Endometrial microvascular endothelial cells (primary cell): Measurements from ENCODE around the gene UBTFL1. TPM values are rescaled to one million over a fixed set of nuclear protein-coding genes. Genes with fewer than 3 reads are reported as not detected.
"Not testable (repeated sequence)": the region's sequence is repeated elsewhere in the genome, so short reads cannot be mapped to it uniquely, and the experiment has no call there.

Experiments
- in situ Hi-C: cut with HindIII; loops from 2 replicates; pipeline ENCODE4 v1.10.0; 2017; ENCODE audit warnings: low sequenced_read_pairs, low pct_unique_long_range_greater_than_20kb; ENCODE audit errors: inconsistent ontology term
- total RNA-seq: library from RNA; depleted of rRNA; stranded (reverse); fragments of >200 nt; gene quantifications from one replicate; pipeline ENCODE4 v1.2.3, GENCODE V29; 2015; ENCODE audit errors: inconsistent ontology term

UBTFL1 gene, protein sequence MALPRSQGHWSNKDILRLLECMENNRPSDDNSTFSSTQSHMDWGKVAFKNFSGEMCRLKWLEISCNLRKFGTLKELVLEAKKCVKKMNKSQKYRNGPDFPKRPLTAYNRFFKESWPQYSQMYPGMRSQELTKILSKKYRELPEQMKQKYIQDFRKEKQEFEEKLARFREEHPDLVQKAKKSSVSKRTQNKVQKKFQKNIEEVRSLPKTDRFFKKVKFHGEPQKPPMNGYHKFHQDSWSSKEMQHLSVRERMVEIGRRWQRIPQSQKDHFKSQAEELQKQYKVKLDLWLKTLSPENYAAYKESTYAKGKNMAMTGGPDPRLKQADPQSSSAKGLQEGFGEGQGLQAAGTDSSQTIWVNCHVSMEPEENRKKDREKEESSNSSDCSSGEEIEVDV
- total RNA-seq: not detected

DNA sequence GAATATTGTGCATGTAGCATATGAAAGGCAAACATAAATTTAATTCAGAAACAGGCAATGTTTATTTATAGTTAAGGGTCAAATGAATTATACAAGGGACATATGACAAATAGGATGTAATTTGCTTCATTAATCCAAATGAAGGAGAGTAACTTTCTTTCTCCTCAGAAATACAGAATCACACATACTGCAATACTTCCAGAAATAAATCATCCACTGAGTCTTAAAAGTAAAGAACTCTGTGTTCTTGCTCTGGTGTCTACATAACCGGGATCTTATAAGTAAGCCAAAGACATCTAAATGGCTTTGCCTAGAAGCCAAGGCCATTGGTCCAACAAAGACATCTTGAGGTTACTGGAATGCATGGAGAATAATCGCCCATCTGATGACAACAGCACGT is at the start of gene UBTFL1:
Gene UBTFL1, plus strand, starts transcription at position 301 of the 400 bp plus-strand sequence. Its CDS starts 0 bp downstream, at position 301.
- in situ Hi-C loops: not testable (repeated sequence)

DNA sequence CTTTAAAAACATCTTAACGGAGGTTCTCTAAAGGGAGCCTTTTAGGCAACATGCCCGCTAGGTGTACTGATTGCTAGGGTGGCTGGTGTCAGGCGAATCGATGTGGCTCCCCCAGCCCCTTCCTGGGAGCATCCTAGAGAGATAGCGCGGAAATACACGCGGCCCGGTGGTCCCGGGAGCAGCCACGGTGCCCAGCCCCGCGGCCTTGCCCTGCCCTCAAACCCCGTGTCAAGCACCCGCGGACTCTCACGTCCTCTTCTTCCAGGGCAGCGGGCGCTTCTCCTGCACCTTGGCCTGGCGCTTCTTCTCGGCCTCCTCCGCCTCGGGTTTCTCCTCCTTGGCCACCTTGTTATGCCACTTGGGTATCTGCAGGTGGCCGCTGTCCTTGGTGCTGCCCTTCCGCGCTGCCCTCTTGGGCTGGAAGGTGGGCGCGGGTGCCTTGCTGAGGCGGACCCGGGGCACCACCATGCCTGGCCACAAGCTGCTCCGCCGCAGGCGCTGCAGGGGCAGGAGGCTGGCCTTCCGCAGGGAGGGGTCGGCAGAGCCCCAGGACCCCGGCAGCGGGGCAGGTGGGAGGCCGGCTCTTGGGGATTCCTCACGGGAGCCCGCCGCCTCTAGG is 34.0 kb upstream of the UBTFL1 start:
- in situ Hi-C loops: not testable (repeated sequence)

DNA sequence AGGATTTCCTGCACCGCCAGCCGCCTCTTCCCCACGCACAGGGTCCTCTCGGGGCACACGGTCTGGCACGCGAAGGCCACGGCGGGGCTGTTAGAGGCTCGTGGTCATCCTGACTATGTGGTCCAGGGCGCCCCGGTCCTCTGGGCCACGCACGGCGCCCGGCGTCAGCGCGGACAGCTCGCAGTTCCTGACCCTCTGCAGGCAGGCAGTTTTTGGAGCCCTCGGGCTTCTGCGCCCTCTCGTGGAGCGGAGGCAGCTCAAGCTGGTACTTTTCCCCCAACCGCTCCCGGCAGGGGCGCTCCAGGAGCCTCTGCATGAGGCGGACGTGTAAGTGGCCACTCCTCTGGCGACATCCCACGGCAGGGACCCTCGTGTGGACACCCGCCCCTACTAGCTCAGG is 33.4 kb upstream of the UBTFL1 start:
- in situ Hi-C loops: not testable (repeated sequence)

DNA sequence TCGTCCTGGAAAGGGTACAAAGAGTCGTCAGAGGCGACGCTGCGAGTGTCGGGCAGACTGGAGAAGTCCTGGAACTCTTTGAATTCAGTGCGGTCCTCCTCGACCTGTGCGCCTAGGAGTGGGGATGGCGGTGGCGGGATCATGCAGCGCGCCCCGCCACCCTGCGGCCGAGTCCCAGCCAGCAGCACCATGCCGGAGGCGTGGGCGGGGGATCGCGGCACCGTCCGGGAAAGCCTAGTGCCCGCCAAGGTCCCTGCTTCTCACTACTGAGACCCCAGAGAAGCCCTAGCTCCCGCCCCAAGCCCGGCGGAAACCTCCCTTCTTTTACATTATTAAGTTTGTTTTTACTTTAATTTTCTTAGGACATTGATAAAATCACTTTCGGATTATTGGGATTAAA is 32.2 kb upstream of the UBTFL1 start:
- in situ Hi-C loops: not testable (repeated sequence)

DNA sequence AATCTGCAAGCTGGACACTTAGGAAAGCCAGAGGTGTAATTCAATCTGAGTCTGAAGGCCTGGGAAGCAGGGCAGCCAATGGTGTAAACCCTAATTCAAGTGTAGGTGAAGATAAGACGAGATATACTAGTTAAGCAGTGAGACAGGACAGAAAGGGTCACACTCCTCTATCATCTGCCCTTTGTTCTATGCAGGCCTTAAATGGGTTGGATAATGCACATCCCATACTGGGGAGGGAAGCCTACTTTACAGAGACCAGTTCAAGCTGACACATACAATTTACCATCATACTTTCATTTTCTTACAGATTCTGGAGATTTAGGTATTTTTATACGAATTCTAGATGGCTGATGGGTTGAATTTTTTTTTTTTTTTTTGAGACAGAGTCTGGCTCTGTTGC is 3.0 kb downstream of the UBTFL1 start:
- in situ Hi-C loops: not testable (repeated sequence)

DNA sequence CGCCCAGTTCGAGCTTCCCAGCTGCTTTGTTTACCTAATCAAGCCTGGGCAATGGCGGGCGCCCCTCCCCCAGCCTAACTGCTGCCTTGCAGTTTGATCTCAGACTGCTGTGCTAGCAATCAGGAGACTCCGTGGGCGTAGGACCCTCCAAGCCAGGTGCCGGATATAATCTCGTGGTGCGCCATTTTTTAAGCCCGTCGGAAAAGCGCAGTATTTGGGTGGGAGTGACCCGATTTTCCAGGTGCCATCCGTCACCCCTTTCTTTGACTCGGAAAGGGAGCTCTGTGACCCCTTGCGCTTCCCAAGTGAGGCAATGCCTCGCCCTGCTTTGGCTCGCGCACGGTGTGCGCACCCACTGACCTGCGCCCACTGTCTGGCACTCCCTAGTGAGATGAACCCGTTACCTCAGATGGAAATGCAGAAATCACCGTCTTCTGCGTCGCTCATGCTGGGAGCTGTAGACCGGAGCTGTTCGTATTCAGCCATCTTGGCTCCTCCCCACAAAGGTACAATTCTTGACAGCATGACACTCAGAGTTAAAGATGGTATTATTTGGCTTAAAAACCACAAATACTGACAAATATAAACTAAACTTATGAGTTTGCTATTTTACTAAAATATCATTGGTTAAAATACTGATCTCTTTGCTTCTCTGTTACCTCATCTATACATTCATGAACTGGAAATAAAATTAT is 9.6 kb downstream of the UBTFL1 start:
- in situ Hi-C loops: not testable (repeated sequence)

DNA sequence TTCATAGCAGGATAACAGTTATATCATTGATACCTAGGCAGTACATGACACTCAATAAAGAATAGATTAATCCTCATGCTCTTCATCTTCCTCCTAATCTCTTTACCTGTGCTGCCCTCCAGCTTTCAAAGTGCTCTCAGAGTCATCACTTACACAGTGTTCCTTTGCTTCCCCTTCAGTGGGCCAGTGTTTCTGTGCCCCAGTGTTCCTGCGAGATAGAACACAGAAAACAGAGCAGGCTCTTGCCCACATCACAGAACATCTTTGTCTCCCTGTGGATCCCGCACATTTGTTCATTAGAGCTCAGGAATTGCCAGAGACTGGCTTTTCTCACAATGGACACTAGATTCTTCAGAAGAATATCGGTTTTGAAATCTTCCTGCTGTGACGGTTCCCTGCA is 12.5 kb downstream of the UBTFL1 start:
- in situ Hi-C loops: not testable (repeated sequence)

DNA sequence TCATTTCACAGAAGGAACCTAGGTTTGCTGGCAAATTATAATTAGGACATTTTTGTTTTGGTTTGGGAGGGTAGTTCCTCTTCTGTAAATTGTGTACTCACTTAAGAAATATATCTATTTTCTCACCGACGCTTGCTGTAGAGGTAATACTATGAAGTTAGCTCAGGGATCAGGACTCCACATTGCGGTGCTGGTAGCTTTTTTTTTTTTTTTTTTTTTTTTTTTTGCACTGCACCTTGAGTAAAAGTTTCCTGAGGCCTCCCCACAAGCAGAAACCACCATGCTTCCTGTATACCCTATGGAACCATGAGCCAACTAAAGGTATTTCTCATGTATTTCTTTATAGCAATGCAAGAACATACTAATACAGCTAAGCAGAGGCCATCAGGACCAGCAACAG is 14.7 kb downstream of the UBTFL1 start:
- in situ Hi-C loops: no loop called here

DNA sequence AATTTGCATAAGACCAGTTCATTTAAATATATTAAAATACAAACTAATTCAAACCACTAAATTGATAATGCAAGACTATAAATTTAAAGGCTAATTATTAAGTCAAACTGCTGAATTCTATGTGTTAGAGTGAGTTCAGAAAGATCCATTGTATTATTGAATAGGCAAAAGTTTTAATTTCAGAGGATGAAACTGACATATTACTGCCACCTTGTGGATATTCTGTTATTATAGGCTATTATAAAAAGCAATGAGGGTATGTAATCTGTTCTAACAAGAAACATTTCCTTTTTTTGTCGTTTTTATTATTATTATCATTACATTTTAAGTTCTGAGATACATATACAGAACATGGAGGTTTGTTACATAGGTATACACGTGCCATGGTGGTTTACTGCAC is 27.8 kb downstream of the UBTFL1 start:
- in situ Hi-C loops: no loop called here

DNA sequence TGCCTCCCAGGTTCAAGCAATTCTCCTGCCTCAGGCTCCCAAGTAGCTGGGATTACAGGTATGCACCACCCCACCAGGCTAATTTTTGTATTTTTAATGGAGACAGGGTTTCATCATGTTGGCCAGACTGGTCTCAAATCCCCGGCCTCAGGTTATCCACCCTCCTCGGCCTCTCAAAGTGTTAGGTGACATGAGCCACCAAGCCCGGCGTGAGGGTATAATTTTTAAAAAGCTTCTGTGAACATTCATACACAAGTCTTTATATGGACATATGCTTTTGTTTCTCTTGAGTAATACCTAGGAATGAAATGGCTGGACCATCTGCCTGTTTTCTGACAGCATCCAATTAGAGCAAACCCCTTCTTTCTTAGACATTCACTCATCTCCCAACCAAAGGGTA is 34.4 kb downstream of the UBTFL1 start:
- in situ Hi-C loops: no loop called here

DNA sequence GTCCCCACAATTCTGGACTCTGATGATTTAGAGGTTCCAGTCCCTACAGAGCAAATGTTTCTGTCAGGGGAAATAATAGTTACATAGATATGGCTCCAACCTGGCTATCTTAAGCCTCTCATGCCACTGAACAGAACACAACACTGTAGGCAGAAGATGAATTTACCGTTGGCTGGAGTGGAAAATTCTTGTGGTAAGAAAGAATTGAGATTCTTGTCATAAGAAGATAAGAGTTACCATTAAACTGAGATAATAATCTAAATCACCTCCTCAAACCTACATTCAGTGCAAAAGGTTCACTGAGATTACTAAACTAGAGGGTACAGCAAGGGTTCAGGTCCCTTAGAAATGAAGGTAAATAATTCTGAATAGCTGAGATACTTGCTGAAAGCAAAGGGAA is 38.6 kb downstream of the UBTFL1 start:
- in situ Hi-C loops: no loop called here

DNA sequence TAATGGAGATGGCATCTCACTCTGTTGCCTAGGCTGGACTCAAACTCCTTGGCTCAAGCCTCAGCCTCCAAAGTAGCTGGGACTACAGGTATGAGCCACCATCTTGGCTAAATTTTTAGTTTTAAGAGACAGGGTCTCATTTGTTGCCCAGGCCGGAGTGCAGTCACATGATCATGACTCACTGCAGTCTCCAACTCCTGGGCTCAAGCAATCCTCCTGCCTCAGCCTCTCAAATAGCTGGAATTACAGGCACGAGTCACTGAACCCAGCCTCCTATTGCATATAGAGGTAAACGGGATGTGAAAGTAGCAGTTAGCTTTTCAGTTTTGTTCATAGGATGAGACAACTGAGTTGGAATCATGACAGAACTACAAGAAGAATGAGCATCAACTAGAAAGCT is 39.2 kb downstream of the UBTFL1 start:
- in situ Hi-C loops: no loop called here

DNA sequence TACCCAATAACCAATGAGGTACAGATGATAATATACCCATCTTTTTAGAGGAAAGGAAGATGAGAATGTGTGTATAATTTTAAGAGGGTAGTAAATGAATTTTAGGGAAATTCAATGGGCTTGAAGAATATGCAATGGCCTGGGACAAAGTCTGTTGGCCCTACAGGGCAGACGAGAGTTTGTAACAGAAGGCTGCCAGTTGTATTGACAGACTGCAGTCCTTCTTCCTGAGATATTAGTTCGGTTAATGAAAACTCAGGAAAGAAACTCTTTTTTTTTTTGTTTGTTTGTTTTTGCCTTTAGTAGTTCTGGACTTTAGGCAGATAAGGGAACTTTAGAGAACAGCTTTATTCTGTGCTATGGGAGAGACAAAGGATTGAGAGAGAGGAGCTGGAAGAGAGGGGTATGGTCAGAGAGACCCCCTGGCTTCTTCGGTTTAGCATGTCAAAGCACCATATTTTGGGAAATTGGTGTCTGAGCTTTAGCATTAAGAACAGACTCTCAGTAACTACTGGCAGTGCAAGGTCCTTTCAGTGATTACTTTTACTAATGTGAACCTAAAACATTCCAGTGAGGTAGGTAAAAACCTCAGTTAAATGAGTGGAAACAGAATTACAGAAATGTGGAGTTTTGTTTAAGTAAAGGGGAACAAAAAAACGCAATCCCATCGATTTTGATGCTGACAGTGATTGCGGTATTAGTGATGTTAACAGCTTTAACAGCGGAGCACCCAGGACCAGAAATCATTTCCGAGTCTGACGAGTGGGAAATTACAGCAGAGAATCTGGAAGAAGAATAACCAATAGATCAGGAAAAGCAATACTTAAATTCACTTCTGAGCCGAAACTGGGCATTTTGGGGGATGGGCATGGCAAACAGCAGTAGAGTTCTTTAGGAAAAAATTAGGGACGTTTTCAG is 48.1 kb downstream of the UBTFL1 start:
- in situ Hi-C loops: no loop called here

DNA sequence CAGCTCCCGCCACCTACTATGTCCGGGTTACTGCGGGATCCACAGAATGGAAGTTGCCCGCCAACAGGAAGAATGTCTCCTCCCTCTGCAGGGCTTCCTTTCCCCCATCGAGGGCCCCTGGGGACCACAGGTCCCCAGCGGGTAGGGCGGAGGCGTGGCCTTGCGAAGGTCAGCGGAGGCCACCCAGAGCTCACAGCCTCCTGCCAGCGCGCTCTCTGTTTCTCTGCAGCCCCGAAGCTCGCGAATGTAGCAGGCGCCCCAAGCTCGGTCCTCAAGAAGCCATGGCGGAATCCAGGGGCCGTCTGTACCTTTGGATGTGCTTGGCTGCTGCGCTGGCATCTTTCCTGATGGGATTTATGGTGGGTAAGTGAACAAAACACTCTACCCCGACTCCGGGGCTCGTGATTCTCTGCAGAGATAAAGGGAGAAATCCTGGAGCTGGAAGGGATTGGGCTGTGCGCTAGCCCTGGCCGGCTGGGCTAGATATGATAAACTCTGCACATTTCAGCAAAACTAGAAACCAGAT is 48.8 kb downstream of the UBTFL1 start, which contains the start of gene NAALAD2:
Gene NAALAD2, plus strand, starts transcription at position 186 of the 526 bp plus-strand sequence. Its CDS starts 96 bp downstream, at position 282.
- in situ Hi-C loops: no loop called here

DNA sequence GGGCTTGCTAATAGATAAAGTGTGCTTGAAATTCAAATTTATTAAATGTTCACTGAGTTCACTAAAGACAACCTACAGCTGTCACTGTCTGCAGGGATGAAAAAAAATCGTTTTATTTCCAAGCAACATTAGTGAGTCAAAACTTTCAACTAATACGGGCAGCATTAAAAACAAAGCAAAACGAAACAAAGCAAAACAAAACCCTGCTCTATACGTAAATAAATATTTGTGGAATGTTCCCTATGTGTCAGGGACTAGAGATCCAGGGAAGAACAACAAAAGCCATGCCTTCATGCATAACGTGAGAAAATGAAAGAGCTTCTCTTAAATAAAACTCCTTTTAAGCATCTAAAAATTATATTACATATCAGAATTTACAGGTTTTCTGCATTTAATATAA is 49.3 kb downstream of the UBTFL1 start:
- in situ Hi-C loops: no loop called here
